HG03066 (cell line): ENCODE results near the gene BSN.
"Not testable (repeated sequence)": the region's sequence is repeated elsewhere in the genome, so short reads cannot be mapped to it uniquely, and the experiment has no call there.

Source experiments
- ATAC-seq: cut with Tn5 transposase; IDR thresholded peaks from one replicate; pipeline ENCODE4 v1.9.1; 2021; ENCODE audit warnings: low read depth; ENCODE audit not compliant: unreplicated experiment

Gene BSN

DNA sequence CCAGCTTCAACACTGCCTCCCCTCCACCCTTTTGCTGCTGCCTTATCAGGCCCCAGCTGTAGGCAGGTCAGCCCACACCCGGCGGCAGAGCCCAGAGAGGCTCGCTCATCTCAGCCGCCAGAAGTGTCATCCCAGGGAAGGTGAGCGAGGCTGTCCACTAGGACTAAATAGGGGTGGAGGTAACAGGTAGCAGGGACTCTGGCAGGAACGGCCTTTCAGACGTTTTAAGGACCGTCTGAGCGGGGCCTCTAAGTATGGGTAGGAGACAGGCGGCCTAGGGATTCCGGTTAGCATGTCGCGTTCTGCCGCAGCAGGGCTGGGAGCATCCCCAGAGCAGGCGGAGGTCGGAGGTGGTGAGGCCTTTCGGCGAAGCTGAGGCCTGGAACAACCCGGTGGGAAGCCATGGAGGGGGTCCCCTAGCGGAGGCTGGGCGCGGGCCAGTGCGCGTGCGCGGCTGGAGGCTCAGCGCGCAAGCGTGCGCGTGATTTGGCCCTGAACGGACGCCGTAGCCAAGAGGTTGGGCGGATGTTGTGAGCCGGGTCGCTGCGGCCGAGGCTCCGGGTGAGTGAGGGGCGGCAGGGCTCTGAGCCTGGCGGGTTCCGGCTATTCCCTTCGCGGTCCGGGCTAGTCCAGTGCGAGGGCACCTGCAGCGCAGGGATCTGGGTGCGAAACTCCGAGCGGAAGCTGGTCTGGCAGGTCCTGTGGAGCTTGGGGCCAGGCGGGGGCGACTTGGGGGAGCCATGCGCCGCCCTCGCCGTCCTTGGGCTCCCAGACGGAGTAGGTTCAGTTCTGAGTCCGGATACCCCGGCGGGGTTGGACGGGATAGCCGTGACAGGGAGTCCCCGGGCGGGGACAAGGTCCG is 135.0 kb downstream of the BSN start, which contains the start of the genes MST1 and RNF123:
Gene MST1, minus strand, starts transcription at position 429 of the 862 bp plus-strand sequence. CDS start 783 bp downstream, outside the sequence.
Gene RNF123, plus strand, starts transcription at position 512 of the 862 bp plus-strand sequence. CDS start 1,609 bp downstream, outside the sequence.
- ATAC-seq, result no peak

DNA sequence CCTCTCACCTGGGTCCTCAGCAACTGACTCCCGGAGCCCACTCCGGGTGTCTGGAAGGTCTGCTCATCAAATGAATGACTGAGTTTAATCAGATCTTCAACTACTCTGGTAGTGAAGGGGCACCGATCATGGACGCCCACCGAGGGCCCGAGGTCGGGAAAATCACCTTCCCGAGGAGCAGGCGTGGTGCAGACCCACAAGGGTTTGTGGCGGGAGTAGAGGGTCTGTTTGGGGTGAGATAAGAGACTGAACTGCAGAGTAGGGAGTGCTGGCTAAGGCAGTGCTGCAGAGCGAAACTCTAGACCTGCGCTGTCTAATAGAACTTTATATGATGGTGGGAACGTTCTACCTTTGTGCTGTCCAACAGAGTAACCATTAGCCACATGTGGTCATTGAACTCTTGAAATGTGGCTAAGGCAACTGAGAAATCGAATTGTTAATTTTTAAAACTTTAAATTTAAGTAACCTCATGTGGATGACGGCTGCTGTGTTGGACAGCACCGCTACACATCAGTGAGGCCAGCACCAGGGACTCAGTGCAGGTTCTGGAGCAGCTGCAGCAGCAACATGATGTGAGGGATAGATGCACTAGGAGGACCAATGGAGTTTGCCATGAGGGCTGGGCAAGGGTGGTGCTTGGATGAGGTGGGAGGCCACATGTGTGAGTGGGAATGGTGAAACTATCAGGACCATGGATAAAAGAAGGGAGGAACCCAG is 135.8 kb downstream of the BSN start:
- not testable (repeated sequence) for ATAC-seq

- not testable (repeated sequence) for ATAC-seq
These were observed 136.6 kb downstream of the BSN start for GRCh38 chr3:49690856-49691255.

DNA sequence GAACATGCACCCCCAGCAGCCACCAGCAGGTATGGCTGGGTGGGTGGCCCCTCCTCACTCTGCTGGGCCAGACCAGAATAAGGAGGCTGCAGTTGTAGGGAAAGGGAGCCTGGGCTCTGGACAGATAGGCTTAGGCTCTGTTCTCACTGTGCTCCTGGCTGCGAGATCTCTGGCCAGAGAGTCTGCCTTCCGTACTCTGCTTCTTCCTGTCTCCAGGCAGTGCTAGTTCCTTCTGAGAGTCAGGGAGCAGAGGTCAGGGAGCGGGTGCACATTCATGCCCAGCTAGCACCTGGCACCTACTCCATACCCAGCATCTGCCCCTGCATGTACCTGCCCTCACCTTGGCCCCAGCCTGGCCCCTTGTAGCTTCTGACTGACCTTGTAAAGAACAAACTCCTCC is 137.2 kb downstream of the BSN start:
- ATAC-seq, result not testable (repeated sequence)

GRCh38 chr3:49694409-49695070 is 140.3 kb downstream of the BSN start:
- ATAC-seq, result not testable (repeated sequence)

DNA sequence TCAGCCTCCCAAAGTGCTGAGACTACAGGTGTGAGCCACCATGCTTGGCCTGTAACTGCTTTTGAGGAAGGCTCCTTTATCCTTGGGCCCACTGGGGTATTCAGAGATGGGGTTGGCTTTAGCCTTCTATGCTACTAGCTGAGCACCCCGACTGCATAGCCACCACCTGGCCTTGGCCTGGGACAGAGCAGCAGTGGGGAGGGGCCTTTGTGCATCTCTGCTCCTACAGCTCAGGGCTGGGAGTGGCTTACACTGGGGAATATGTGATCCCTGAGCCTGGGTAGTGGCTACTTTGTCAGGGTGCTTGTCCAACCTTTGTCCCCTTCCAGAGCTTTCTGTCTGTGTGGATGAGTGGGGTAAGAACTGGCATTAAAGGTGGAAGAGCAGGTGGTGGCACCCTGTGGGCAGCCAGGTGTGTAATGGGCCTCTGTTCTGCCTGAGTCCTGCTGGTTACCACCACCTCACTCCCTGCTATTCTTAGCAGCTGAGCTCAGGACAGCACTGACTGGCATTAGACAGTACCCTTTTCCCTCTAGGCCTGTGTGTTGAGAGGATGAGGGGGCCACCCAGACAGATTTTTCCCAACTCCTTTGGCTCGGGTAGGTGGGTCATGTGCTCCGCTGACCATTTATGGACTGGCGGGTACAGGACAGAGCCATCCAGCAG is 141.2 kb downstream of the BSN start:
- ATAC-seq, result not testable (repeated sequence)

GRCh38 chr3:49699281-49699979 is 145.2 kb downstream of the BSN start:
- ATAC-seq, result no peak

DNA sequence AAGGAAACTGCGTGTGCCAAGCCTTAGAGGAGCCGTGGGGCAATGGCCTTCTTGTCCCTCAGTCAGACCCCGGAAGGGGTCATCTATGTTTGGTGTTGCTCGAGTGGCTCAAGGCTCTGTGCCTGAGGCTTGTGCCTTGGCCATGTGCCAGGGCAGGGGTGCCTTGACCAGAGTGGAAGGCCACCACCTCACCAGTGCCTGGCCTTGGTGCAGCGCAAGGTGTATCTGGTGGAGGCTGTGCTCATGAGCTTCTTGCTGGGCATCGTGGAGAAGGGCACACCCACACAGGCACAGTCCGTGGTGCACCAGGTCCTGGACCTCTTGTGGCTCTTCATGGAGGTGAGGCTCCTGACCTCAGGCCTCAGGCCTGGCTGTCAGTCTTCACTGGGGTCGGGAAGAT is 145.7 kb downstream of the BSN start:
- ATAC-seq, result no peak

- no peak for ATAC-seq
These were observed 146.3 kb downstream of the BSN start for GRCh38 chr3:49700453-49701128.

DNA sequence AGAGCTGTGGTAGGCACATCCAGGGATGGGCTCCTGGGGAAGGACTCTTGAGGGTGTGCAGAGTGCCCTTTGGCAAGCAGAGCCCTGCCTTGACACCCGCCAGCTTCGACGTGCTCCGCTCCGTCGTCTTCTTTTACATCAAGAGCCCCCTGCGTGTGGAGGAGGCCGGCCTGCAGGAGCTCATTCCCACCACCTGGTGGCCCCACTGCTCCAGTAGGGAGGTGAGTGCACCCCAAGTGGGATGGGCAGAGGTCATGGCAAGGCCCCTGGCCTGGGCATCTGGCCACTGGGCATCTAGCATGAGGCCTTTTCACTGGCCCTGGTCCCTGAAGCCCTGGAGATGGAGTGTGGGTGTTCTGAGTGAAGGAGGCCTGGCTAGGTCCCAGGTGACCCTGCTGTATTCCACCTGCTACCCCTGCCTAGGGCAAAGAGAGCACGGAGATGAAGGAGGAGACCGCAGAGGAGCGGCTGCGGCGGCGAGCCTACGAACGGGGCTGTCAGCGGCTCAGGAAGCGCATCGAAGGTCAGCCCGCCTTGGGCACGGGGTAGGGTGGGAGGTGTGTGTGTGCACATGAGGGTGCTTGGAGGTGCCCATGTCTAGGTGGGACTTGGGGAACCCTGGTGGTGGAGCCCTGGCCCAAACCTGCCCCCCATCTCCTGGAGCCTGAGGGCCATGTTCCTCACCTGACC is 147.3 kb downstream of the BSN start:
- ATAC-seq, result no peak

- no peak for ATAC-seq
These were observed 148.4 kb downstream of the BSN start for GRCh38 chr3:49702672-49703071.

- peak; percentile 71 for ATAC-seq
These were observed 149.2 kb downstream of the BSN start for GRCh38 chr3:49703443-49703927.

- ATAC-seq, result no peak
These were observed 149.7 kb downstream of the BSN start for GRCh38 chr3:49703956-49704355.

DNA sequence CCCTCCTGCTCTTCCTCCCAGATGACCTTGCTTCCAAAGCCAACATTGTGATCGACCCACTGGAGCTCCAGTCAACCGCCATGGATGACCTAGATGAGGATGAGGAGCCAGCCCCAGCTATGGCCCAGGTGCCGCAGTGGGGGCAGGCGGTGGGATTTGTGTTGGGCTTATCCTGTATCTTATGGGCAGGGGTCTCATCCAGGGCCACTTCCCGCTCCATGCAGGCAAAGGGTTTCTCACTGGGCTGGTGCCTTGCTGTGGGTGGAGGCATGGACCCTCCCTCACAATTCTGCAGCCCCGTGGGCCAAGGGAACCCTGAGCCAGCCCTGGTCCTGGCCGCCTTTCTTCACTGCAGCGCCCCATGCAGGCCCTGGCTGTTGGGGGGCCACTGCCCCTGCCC is 150.4 kb downstream of the BSN start:
- no peak for ATAC-seq

DNA sequence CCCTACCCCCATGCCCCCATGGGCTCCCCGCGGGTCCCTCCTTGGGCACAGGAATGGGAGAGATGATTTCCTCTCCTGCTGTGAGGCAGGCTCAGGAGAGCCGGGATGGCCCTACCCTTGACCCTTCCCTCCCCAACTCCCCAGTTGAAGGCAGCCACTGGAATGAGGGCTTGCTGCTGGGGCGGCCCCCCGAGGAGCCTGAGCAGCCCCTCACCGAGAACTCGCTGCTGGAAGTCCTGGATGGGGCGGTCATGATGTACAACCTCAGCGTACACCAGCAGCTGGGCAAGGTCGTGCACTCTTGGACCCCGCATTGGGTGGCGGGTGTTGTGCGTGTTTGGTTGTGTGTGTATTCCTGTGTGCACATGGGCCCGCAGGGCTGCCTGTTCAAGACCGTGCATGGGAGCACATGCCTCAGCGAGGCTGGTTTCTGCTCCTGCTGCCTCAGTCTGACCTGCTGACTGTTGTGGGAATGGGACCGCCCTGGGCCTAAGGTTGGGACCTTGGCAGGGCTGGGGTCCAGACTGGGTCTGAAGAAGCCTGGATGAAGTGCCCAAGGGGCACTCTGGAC is 151.2 kb downstream of the BSN start:
- no peak for ATAC-seq

GRCh38 chr3:49706456-49707112 is 152.3 kb downstream of the BSN start:
- no peak for ATAC-seq

DNA sequence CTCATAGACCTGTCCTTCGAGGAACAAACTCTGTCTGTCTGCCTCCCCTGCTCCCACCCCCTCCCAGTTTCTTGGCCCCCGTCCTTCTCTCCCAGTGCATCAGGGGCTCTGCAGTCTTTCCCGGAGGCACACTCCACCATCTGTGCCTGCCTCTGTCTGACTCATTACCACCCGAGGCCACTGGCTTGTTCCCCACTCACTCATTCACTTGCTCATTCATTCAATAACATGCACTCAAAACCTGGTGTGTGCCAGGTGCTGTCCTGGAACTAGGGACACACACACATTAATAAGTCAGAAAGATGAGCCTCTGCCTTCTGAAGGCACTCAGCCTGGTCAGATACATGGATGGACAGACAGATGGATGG is 152.8 kb downstream of the BSN start:
- ATAC-seq, result no peak

- no peak for ATAC-seq
These were observed 155.6 kb downstream of the BSN start for GRCh38 chr3:49709852-49710251.
